Measurements from ENCODE around the gene CELF3.
"Not testable (repeated sequence)": the region's sequence is repeated elsewhere in the genome, so short reads cannot be mapped to it uniquely, and the experiment has no call there.

- not testable (repeated sequence) for TF ChIP-seq EZH2 (IDR thresholded peaks at IDR 0.05; ENCODE audit: low read length); CTCF (optimal IDR thresholded peaks at IDR 0.05 in 1 of 3, IDR thresholded peaks at IDR 0.05 in 1 of 3, conservative IDR thresholded peaks at IDR 0.05 in 1 of 3; ENCODE audit: extremely low read depth in 1 of 3, insufficient read depth in 2 of 3, low read length in 3 of 3)
Observed at GRCh38 chr1:151733995-151734394, 17.4 kb upstream of the CELF3 start.
